Ectodermal cell (in vitro differentiated cells): ENCODE results near the gene DPPA2.

ENCODE experiments used
- H3K27ac ChIP-seq: 2 replicates; pipeline ENCODE4 v1.7.0; 2013; ENCODE audit warnings: mild to moderate bottlenecking, low read depth, low read length; ENCODE audit not compliant: insufficient read depth, poor library complexity, severe bottlenecking
- H3K27me3 ChIP-seq: 2 replicates; pipeline ENCODE4 v1.7.0; 2013; ENCODE audit warnings: mild to moderate bottlenecking, low read length; ENCODE audit not compliant: insufficient read depth, control insufficient read depth, poor library complexity, severe bottlenecking
- H3K36me3 ChIP-seq: one replicate; pipeline ENCODE4 v1.7.0; 2013; ENCODE audit warnings: low read length; ENCODE audit not compliant: control insufficient read depth, insufficient read depth
- H3K4me1 ChIP-seq: one replicate; pipeline ENCODE4 v1.7.0; 2013; ENCODE audit warnings: low read length; ENCODE audit not compliant: control insufficient read depth, insufficient read depth
- H3K4me3 ChIP-seq: 2 replicates; pipeline ENCODE4 v1.7.0; 2013; ENCODE audit warnings: low read depth, low read length, control low read depth; ENCODE audit not compliant: insufficient read depth
- H3K9me3 ChIP-seq: 2 replicates; pipeline ENCODE4 v1.7.0; 2013; ENCODE audit warnings: mild to moderate bottlenecking, low read length, moderate library complexity; ENCODE audit not compliant: control insufficient read depth
- WGBS, 2 experiments: methylation state at CpG; one replicate each; pipeline ENCODE4 v1.1.7; 2013; ENCODE audit warnings: missing lambda C conversion rate in 2 of 2; 5-methylcytosine and 5-hydroxymethylcytosine counted together

Gene DPPA2

GRCh38 chr3:109328202-109328601 lies 11.9 kb upstream of the DPPA2 start:
- H3K9me3 ChIP-seq: no peaks in the 10 kb centered on the region
- no peak overlapping the region for H3K27ac ChIP-seq
- H3K27me3 ChIP-seq: no peaks in the 10 kb centered on the region
- H3K4me1 ChIP-seq: peaks cover 14% of the 10 kb centered on the region
- H3K36me3 ChIP-seq: peaks cover 31% of the 10 kb centered on the region
- no peak overlapping the region for H3K4me3 ChIP-seq
- 94 to 100% methylated on average over 1 to 3 of the region's 3 CpGs for WGBS, 2 experiments

DNA sequence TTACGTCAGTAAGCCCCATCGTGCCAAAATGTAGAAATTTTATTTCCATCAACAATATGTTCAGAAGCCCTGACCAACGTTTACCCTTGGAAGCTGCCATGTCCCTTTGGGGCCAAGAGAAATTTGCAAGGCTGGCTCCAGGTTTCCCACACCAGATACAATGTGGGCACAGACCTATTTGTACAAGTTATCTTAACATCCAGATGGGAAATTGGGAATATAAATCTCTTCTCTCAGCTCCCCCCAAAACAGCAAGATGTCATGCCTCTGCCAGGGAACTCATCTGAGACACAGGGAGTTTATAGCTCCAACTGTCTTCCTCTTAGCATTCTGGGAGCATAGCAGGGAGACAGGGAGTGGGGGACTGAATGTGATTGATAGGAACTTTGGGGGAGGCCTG lies 9.3 kb upstream of the DPPA2 start:
- Histone ChIP-seq H3K36me3 (peaks cover 17% of the 10 kb centered on the region), H3K9me3 (no peaks in the 10 kb centered on the region), H3K27me3 (no peaks in the 10 kb centered on the region), H3K4me1 (no peaks in the 10 kb centered on the region), H3K27ac (no peak overlapping the region), H3K4me3 (no peak overlapping the region)
- WGBS, 2 experiments: 87 to 89% methylated on average over 3 of the region's 3 CpGs

- H3K4me1 ChIP-seq: no peaks in the 10 kb centered on the region
- no peaks in the 10 kb centered on the region for H3K9me3 ChIP-seq
- no peak overlapping the region for H3K27ac ChIP-seq
- no peaks in the 10 kb centered on the region for H3K27me3 ChIP-seq
- H3K4me3 ChIP-seq: no peak overlapping the region
- 90 to 91% methylated on average over 5 of the region's 5 CpGs for WGBS, 2 experiments
- peaks cover 17% of the 10 kb centered on the region for H3K36me3 ChIP-seq
Measured at GRCh38 chr3:109325109-109325508, 8.8 kb upstream of the DPPA2 start.

GRCh38 chr3:109313061-109313460 lies 3.3 kb downstream of the DPPA2 start:
- Histone ChIP-seq H3K9me3 (no peaks in the 10 kb centered on the region), H3K27me3 (no peaks in the 10 kb centered on the region), H3K4me3 (no peak overlapping the region), H3K36me3 (no peaks in the 10 kb centered on the region), H3K27ac (no peak overlapping the region), H3K4me1 (no peaks in the 10 kb centered on the region)
- 80 to 93% methylated on average over 1 of the region's 1 CpG for WGBS, 2 experiments

DNA sequence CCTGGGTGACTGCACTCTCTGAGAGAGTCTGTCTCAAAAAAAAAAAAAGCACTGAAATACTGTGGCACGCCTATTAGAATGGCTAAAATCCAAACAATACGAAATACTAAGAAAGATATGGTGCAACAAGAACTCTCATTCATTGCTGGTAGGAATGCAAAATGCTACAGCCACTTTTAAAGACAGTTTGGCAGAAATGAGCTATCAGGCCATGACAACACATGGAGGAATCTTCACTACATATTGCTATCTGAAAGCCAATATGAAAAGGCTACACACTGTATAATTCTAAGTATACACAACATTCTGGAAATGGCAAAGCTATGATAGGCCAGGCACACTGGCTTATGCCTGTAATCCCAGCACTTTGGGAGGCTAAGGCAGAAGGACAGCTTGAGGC lies 18.8 kb downstream of the DPPA2 start:
- 93 to 98% methylated on average over 2 of the region's 2 CpGs for WGBS, 2 experiments
- no peaks in the 10 kb centered on the region for H3K9me3 ChIP-seq
- no peak overlapping the region for H3K27ac ChIP-seq
- no peaks in the 10 kb centered on the region for H3K27me3 ChIP-seq
- no peak overlapping the region for H3K4me3 ChIP-seq
- no peaks in the 10 kb centered on the region for H3K4me1 ChIP-seq
- no peaks in the 10 kb centered on the region for H3K36me3 ChIP-seq

DNA sequence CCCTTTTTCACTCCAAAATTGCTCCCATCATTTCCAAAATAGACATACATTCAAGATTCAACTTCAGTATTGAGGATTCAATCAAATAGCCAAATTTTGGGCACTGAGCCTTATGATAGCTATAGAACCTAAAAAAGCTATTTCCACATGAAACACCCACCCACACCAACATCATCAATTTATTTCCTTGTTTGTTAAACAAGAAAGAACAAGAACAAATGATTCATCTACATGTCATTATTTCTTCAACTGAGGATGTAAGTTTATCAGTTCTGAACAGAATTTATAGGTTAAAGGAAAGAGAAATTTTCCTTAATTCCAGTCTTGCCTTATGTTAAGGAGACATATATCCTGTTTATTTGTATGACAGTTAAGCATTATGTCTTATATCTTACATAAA lies 32.2 kb downstream of the DPPA2 start:
- Histone ChIP-seq H3K9me3 (no peaks in the 10 kb centered on the region), H3K4me3 (no peak overlapping the region), H3K4me1 (no peaks in the 10 kb centered on the region), H3K27me3 (no peaks in the 10 kb centered on the region), H3K36me3 (no peaks in the 10 kb centered on the region), H3K27ac (no peak overlapping the region)

DNA sequence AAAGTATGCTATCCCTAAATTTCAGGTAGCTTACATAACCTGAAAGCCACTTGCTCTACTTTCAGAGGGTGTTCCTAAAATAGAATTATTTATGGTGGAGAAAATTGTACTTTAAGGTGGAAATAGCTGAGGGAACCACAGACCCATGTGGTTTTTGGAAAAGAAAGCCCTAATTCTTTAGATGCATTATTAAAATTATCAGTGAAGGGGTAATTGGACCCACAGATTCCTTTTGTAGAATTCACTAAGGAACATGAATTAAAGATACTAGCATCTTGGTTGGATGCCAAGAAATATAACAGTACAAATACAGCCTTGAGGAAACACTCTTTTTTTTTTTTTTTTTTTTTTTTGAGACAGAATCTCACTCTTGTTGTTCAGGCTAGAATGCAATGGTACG lies 37.8 kb downstream of the DPPA2 start:
- no peak overlapping the region for H3K4me3 ChIP-seq
- no peaks in the 10 kb centered on the region for H3K27me3 ChIP-seq
- H3K9me3 ChIP-seq: no peaks in the 10 kb centered on the region
- H3K27ac ChIP-seq: no peak overlapping the region
- no peaks in the 10 kb centered on the region for H3K4me1 ChIP-seq
- no peaks in the 10 kb centered on the region for H3K36me3 ChIP-seq
- WGBS, 2 experiments: 92 to 100% methylated on average over 1 of the region's 1 CpG

GRCh38 chr3:109278141-109278540 lies 38.2 kb downstream of the DPPA2 start:
- H3K4me1 ChIP-seq: no peaks in the 10 kb centered on the region
- no peaks in the 10 kb centered on the region for H3K36me3 ChIP-seq
- no peak overlapping the region for H3K4me3 ChIP-seq
- no peak overlapping the region for H3K27ac ChIP-seq
- 92 to 95% methylated on average over 3 of the region's 3 CpGs for WGBS, 2 experiments
- no peaks in the 10 kb centered on the region for H3K27me3 ChIP-seq
- no peaks in the 10 kb centered on the region for H3K9me3 ChIP-seq

DNA sequence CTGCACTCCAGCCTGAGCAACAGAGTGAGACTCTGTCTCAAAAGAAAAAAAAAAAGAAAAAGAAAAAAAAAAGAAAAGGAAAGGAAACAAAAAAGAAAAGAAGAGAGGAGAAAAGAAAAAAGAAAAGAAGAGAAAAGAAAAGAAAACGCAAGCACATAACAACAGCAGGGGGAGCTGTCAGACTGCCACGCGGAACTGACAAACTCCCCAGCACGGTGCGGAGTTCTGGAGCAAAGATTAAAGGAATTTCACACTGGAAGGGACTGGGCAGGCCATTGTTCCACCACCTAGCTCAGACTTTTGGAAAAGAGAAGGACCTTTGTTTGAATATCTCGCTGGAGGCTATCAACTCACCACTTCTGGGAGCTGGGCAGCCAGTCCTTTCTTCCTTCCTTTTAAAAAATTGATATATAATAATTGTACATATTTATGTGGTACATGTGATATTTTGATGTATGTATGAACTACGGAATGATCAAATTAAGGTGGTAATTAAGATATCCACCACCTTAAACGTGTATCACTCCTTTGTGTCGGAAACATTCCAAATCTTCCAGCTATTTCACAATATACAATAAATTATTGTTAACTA lies 40.5 kb downstream of the DPPA2 start:
- H3K36me3 ChIP-seq: no peaks in the 10 kb centered on the region
- no peaks in the 10 kb centered on the region for H3K9me3 ChIP-seq
- WGBS, 2 experiments: 27 to 31% methylated on average over 7 to 9 of the region's 9 CpGs
- no peak overlapping the region for H3K27ac ChIP-seq
- no peak overlapping the region for H3K4me3 ChIP-seq
- H3K27me3 ChIP-seq: no peaks in the 10 kb centered on the region
- no peaks in the 10 kb centered on the region for H3K4me1 ChIP-seq

GRCh38 chr3:109270779-109271178 lies 45.5 kb downstream of the DPPA2 start:
- Histone ChIP-seq H3K4me3 (no peak overlapping the region), H3K27ac (no peak overlapping the region), H3K36me3 (no peaks in the 10 kb centered on the region), H3K27me3 (no peaks in the 10 kb centered on the region), H3K4me1 (no peaks in the 10 kb centered on the region), H3K9me3 (no peaks in the 10 kb centered on the region)
- WGBS, 2 experiments: 85% methylated on average over 7 of the region's 7 CpGs
